Measurements from ENCODE around the gene KCNMB2.

KCNMB2 gene

DNA sequence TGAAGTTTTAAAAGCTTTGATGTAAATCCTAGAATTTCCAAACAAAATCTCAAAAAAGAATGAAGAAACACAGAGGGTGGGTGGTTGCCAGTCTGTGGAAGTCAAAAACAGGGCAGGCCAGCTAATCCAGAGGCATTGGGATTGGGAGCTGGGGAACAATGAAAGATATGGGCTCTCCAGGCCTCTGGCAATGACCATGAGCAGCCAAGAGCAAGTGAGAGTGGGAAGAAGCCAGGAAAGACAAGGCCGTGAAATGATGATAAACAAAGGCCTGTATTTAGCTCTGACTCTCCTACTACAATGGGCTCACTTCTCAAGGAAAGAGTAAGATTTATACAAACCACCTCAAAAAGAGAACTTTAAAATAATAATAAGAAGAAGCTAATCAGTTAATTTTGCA is 286.9 kb downstream of the KCNMB2 start:
- TF ChIP-seq, protein P1, sequence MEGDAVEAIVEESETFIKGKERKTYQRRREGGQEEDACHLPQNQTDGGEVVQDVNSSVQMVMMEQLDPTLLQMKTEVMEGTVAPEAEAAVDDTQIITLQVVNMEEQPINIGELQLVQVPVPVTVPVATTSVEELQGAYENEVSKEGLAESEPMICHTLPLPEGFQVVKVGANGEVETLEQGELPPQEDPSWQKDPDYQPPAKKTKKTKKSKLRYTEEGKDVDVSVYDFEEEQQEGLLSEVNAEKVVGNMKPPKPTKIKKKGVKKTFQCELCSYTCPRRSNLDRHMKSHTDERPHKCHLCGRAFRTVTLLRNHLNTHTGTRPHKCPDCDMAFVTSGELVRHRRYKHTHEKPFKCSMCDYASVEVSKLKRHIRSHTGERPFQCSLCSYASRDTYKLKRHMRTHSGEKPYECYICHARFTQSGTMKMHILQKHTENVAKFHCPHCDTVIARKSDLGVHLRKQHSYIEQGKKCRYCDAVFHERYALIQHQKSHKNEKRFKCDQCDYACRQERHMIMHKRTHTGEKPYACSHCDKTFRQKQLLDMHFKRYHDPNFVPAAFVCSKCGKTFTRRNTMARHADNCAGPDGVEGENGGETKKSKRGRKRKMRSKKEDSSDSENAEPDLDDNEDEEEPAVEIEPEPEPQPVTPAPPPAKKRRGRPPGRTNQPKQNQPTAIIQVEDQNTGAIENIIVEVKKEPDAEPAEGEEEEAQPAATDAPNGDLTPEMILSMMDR (IDR thresholded peaks at IDR 0.05; ENCODE audit: low read depth, low read length): no peak
- no peak overlapping the region for H3K4me3 ChIP-seq (ENCODE audit: low read depth, low read length)

DNA sequence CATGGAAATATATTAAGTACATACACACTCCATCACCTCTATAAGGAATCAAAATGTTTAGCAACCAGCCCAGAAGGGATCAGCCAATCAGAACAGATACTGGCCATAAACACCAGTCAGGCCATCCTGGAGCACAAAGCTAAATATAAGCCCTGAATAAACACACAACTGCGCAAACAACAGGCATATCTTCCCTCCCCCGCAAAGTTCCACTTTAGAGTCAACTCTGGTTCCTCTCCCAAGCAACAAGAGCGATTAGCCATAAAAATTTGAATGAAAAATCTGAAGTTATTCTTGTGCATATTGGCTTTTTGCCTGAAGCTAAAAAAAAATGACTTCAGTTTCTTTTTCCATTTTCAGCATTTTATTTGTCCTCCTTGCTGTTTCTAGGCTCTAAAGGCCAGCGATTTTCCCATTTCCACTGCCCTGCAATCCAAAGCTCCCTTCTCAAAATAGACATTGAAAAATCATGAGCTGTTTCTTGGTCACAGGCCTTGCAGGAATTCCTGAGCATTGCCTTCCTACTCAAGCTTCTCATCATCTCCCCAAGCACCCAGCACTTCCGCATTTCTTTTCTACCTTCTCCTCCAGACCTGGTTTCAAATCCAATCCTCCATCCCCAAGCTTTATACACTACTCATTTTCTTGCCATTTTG is 287.5 kb downstream of the KCNMB2 start:
- no peak overlapping the region for H3K4me3 ChIP-seq (ENCODE audit: low read depth, low read length)
- TF ChIP-seq, protein P1 (IDR thresholded peaks at IDR 0.05; ENCODE audit: low read depth, low read length): no peak

DNA sequence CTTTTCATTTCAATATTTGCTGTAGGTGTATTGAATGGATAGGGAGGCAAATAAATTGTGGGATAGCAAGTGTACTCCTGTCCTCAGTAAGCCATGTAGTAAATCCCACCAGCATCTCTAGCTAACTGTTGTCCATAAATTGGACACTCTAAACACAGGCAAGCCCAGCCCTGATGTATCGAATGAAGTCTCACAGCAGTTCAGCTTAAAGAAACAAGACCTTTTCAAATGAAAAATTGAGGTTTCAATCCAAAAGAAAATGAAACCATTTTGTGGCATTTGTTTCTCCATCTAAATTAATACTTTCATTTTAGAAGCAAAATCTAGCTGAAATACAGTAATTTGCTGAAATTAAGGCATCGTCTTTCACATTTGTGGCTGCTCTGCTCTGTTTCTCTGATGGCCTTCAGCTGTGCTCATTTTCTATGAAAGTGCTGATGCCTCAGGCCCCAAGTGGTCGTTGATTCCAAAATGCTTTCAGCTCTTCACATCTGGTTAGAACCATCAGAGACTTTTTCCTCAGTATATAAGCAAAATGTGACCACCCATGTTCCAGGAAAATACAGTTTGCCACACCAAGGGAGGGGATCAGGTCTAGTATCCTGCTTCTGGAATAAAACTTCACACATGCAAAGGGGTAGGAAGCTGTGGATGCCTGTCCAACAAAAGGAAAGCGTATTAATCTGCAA is 290.3 kb downstream of the KCNMB2 start:
- no peak overlapping the region for H3K4me3 ChIP-seq (ENCODE audit: low read depth, low read length)
- TF ChIP-seq, protein P1 (IDR thresholded peaks at IDR 0.05; ENCODE audit: low read depth, low read length): no peak

DNA sequence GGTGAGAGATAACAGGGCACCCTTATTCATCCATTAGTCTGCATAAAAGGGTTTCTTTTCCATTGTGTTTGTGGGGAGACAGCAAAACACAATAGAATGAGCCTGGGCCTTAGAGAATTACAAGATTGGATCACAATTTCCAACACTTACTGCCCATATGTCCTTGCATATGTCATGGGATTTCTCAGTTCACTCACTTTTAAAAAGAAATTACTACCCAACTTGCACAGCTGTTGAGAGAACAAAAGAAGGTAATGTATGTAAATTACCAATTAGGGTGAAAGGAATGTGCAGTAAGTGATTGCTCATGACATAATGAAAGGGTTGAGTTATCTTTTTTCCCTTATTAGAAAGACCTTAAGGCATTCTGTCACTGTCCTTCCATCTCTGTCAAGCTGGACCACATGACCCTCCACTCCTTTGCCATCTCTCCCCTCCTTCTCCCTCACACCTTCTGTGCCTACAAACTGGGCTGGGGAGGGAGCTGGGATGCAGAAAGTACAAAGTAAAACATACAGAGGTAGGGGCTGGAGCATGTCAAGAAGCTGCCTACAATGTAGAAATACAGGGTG is 291.1 kb downstream of the KCNMB2 start:
- TF ChIP-seq, protein P1 (IDR thresholded peaks at IDR 0.05; ENCODE audit: low read depth, low read length): no peak
- no peak overlapping the region for H3K4me3 ChIP-seq (ENCODE audit: low read depth, low read length)

DNA sequence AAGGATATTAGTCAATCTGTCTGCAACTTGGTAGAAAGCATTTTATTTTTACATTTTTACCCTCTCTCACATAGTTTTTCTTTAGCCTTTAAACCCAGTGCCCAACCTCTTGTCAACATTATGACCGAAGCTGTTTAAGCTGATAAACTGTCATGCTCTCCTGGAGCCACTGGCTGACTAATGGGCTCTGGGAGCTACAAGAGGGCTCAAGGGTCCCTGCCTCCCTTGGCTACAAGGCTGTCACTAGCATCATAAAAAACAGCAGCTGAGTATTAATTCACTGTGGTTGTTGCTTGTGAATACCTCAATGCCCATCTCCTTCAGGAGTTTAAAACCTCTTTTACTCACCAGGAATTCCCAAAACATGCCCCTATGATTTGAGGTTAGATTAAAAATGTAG is 297.5 kb downstream of the KCNMB2 start:
- H3K4me3 ChIP-seq (ENCODE audit: low read depth, low read length): no peak overlapping the region
- TF ChIP-seq, protein P1 (IDR thresholded peaks at IDR 0.05; ENCODE audit: low read depth, low read length): no peak

DNA sequence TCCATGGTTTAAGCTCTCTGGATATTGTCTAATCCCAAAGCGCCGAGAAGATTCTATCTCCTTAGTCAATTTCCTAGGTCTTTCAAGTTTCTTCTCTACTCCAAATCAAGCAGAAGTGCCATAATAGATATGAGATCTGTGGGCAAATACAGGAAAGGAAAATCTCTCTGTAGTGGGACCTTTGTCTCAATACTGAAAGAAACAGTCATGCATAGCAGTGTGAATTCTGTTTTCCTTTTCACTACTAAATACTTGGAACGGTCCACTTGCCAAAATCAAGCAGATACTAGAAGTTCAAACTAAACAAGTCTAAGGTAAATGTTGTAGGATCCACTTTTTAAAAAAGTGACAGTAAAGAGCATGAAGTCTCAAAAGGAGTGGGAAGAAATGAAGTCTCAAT is 298.8 kb downstream of the KCNMB2 start:
- TF ChIP-seq, protein P1 (IDR thresholded peaks at IDR 0.05; ENCODE audit: low read depth, low read length): no peak
- H3K4me3 ChIP-seq (ENCODE audit: low read depth, low read length): no peak overlapping the region

DNA sequence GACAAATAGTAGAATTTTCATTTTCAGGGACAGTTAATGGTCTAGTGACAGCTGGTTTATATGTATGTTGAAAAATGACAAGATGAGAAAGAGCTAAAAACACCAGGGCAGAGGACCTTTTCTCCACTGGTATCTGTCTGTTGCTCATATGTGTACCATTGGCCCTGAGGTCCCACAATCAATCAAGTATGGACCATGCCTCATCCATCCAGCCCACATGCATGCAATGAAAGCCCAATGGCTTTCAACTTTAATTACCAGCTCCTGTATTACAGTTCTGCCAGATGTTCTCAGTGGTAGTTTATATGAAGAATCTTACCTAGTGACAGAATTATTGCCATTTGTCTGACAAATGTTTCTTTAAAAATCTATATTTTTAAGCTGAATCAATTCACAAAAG is 301.3 kb downstream of the KCNMB2 start:
- TF ChIP-seq, protein P1 (IDR thresholded peaks at IDR 0.05; ENCODE audit: low read depth, low read length): no peak
- H3K4me3 ChIP-seq (ENCODE audit: low read depth, low read length): no peak overlapping the region
